ENCODE measurements around the gene MAN2B1. TPM values are rescaled to one million over a fixed set of nuclear protein-coding genes. Genes with fewer than 3 reads are reported as not detected.

The MAN2B1 gene
- total RNA-seq, 1 donor from 2014 or later = 120 TPM

DNA sequence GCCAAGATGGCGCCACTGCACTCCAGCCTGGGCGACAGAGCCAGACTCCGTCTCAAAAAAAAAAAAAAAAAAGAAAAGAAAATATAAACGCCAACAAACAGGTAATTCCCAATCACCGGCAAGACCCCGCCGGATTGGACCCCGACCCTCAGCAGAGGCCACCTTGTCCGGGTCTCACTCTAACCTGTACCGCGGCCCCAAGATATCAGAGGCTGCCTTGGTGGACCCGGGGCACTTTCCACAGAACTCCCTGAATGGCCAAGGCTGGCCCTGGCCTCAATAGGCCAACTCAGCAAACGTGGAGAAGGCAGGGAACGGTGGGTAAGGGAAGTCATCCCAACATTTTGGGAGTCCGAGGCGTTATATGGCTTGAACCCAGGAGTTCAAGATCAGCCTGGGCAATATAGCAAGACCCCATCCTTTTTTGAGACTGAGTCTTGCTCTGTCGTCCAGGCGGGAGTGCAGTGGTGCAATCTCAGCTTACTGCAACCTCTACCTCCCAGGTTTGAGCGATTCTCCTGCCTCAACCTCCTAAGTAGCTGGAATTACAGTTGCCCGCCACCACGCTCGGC is 27.8 kb downstream of the MAN2B1 start:
- Mint-ChIP-seq H3K27me3 (ENCODE audit: unreplicated experiment) (no peaks in the 10 kb centered on the region), H3K4me3 (ENCODE audit: unreplicated experiment) (no peak overlapping the region), H3K36me3 (ENCODE audit: unreplicated experiment) (peaks cover 6% of the 10 kb centered on the region), H3K9me3 (ENCODE audit: unreplicated experiment) (no peaks in the 10 kb centered on the region), H3K4me1 (ENCODE audit: unreplicated experiment) (peaks cover 6% of the 10 kb centered on the region), H3K27ac (ENCODE audit: unreplicated experiment) (no peak overlapping the region)
- no peak for DNase-seq (ENCODE audit: extremely low spot score, unreplicated experiment)
- TF ChIP-seq, protein P1, sequence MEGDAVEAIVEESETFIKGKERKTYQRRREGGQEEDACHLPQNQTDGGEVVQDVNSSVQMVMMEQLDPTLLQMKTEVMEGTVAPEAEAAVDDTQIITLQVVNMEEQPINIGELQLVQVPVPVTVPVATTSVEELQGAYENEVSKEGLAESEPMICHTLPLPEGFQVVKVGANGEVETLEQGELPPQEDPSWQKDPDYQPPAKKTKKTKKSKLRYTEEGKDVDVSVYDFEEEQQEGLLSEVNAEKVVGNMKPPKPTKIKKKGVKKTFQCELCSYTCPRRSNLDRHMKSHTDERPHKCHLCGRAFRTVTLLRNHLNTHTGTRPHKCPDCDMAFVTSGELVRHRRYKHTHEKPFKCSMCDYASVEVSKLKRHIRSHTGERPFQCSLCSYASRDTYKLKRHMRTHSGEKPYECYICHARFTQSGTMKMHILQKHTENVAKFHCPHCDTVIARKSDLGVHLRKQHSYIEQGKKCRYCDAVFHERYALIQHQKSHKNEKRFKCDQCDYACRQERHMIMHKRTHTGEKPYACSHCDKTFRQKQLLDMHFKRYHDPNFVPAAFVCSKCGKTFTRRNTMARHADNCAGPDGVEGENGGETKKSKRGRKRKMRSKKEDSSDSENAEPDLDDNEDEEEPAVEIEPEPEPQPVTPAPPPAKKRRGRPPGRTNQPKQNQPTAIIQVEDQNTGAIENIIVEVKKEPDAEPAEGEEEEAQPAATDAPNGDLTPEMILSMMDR (IDR thresholded peaks at IDR 0.05) = no peak

DNA sequence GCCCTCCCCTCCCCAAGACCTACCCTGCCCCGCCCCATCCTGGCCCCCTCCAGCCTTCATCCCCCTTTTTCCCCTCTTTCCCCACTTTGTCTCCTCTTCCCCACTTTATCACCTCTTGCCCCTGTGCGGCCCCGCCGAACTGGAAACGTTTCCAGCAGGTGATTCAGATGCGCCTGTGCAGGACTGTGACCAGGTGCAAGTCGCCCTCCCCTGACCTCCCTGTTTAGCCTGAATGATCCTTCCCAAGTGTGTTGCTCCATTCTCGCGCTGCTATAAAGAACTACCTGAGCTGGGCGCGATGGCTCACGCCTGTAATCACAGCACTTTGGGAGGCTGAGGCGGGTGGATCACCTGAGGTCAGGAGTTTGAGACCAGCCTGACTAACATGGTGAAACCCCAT is 29.9 kb downstream of the MAN2B1 start:
- TF ChIP-seq, protein P1 (IDR thresholded peaks at IDR 0.05) = no peak
- no peaks in the 10 kb centered on the region for H3K27me3 Mint-ChIP-seq (ENCODE audit: unreplicated experiment)
- DNase-seq (ENCODE audit: extremely low spot score, unreplicated experiment) = no peak
- peaks cover 15% of the 10 kb centered on the region for H3K36me3 Mint-ChIP-seq (ENCODE audit: unreplicated experiment)
- H3K9me3 Mint-ChIP-seq (ENCODE audit: unreplicated experiment) = no peaks in the 10 kb centered on the region
- no peak overlapping the region for H3K4me3 Mint-ChIP-seq (ENCODE audit: unreplicated experiment)
- no peak overlapping the region for H3K27ac Mint-ChIP-seq (ENCODE audit: unreplicated experiment)
- H3K4me1 Mint-ChIP-seq (ENCODE audit: unreplicated experiment) = peaks cover 6% of the 10 kb centered on the region

DNA sequence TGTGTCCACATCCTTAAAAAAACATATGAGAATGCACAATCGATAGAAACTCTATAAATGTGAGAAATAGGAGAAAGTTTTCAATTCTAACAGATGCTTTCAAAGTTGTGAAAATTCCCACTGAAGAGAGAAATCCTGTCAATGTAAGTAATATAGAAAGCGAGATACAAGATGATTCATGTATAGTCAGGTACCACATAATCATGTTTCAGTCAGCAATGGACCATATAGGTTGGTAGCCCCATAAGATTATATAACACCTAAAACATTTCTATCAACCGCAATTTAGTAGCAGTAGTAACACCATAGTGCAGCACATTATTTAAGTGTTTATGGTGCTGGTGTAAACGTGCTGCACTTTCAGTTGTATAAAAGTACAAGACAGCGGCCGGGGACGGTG is 37.3 kb downstream of the MAN2B1 start:
- H3K27me3 Mint-ChIP-seq (ENCODE audit: unreplicated experiment) = no peaks in the 10 kb centered on the region
- no peak overlapping the region for H3K4me3 Mint-ChIP-seq (ENCODE audit: unreplicated experiment)
- no peak for DNase-seq (ENCODE audit: extremely low spot score, unreplicated experiment)
- TF ChIP-seq, protein P1 (IDR thresholded peaks at IDR 0.05) = no peak
- H3K9me3 Mint-ChIP-seq (ENCODE audit: unreplicated experiment) = peaks cover 20% of the 10 kb centered on the region
- no peak overlapping the region for H3K27ac Mint-ChIP-seq (ENCODE audit: unreplicated experiment)
- no peaks in the 10 kb centered on the region for H3K4me1 Mint-ChIP-seq (ENCODE audit: unreplicated experiment)
- peaks cover 56% of the 10 kb centered on the region for H3K36me3 Mint-ChIP-seq (ENCODE audit: unreplicated experiment)

DNA sequence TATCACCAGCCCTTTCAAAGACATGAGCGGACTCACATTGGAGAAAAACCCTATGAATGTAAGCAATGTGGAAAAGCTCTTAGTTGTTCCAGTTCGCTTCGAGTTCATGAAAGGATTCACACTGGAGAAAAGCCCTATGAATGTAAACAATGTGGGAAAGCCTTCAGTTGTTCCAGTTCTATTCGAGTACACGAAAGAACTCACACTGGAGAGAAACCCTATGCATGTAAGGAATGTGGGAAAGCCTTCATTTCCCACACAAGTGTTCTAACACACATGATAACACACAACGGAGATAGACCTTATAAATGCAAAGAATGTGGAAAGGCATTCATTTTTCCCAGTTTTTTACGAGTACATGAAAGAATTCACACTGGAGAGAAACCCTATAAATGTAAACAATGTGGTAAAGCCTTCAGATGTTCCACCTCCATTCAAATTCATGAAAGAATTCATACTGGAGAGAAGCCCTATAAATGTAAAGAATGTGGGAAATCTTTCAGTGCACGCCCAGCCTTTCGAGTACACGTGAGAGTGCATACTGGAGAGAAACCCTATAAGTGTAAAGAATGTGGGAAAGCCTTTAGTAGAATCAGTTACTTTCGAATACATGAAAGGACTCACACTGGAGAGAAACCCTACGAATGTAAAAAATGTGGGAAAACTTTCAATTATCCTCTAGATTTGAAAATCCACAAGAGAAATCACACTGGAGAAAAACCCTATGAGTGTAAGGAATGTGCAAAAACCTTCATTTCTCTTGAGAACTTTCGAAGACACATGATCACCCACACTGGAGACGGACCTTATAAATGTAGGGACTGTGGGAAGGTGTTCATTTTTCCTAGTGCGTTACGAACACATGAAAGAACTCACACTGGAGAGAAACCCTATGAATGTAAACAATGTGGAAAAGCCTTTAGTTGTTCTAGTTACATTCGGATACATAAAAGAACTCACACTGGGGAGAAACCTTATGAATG is 38.2 kb downstream of the MAN2B1 start:
- Mint-ChIP-seq H3K4me3 (ENCODE audit: unreplicated experiment) (no peak overlapping the region), H3K4me1 (ENCODE audit: unreplicated experiment) (no peaks in the 10 kb centered on the region), H3K27me3 (ENCODE audit: unreplicated experiment) (no peaks in the 10 kb centered on the region), H3K36me3 (ENCODE audit: unreplicated experiment) (peaks cover 51% of the 10 kb centered on the region), H3K9me3 (ENCODE audit: unreplicated experiment) (peaks cover 20% of the 10 kb centered on the region), H3K27ac (ENCODE audit: unreplicated experiment) (no peak overlapping the region)
- TF ChIP-seq, protein P1 (IDR thresholded peaks at IDR 0.05) = no peak
- DNase-seq (ENCODE audit: extremely low spot score, unreplicated experiment) = no peak

DNA sequence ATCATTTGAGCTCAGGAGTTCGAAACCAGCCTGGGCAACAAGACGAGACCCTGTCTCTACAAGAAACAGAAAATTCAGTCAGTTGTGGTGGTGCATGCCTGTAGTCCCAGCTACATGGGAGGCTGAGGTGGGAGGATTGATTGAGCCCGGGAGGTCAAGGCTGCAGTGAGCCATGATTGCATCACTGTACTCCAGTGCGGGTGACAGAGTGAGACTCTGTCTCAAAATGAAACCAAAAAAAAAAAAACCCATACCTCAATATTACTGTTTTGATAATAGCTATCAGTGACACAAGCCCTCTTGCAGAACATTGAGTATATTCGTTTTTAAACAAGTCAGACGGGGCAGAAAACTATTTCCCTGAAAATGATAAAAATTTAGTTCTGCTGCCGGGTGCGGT is 39.6 kb downstream of the MAN2B1 start:
- Mint-ChIP-seq H3K4me1 (ENCODE audit: unreplicated experiment) (no peaks in the 10 kb centered on the region), H3K36me3 (ENCODE audit: unreplicated experiment) (peaks cover 55% of the 10 kb centered on the region), H3K27ac (ENCODE audit: unreplicated experiment) (no peak overlapping the region), H3K9me3 (ENCODE audit: unreplicated experiment) (peaks cover 20% of the 10 kb centered on the region), H3K27me3 (ENCODE audit: unreplicated experiment) (no peaks in the 10 kb centered on the region), H3K4me3 (ENCODE audit: unreplicated experiment) (no peak overlapping the region)
- DNase-seq (ENCODE audit: extremely low spot score, unreplicated experiment) = no peak
- TF ChIP-seq, protein P1 (IDR thresholded peaks at IDR 0.05) = no peak
